ENCODE results near the gene SEPTIN5.

SEPTIN5 gene

DNA sequence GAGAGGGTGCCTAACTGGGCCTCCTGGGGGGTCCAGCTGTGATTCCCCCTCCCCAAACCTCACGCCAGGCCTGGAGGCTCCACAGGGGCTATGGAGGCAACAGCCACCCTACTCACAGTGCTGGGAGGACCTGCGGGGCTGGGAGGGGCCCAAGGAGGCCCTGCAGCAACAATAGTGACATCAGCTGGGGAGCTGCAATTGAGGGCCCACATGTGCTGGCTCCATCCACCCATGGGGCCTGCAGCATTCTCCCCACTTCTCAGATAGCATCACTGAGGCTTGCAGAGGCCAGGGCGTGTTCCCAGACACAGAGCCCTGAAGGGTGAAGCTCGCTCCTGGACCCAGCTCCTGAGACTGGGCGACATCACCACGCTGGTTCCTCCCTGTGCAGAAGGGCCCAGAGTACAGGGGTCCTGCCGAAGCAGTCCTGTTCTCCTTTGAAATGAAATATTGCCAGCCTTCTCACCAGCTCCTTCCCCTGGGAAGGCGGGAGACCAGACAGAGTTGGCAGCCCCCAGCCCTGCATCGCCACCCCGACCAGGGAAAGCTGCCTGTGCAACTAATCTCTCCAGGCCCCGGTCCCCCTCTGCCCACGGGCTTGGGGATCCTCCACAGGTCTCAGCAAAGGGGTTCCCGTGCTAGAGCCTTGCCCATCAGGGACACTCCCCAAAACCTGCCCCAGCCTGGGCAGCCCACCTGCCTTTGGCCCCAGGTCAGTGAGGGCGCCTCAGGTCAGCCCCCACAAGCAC, 37.4 kb downstream of the SEPTIN5 start:
- no peak for DNase-seq

- DNase-seq: no peak
Observed at GRCh38 chr22:19753090-19753842, 39.0 kb downstream of the SEPTIN5 start.

DNA sequence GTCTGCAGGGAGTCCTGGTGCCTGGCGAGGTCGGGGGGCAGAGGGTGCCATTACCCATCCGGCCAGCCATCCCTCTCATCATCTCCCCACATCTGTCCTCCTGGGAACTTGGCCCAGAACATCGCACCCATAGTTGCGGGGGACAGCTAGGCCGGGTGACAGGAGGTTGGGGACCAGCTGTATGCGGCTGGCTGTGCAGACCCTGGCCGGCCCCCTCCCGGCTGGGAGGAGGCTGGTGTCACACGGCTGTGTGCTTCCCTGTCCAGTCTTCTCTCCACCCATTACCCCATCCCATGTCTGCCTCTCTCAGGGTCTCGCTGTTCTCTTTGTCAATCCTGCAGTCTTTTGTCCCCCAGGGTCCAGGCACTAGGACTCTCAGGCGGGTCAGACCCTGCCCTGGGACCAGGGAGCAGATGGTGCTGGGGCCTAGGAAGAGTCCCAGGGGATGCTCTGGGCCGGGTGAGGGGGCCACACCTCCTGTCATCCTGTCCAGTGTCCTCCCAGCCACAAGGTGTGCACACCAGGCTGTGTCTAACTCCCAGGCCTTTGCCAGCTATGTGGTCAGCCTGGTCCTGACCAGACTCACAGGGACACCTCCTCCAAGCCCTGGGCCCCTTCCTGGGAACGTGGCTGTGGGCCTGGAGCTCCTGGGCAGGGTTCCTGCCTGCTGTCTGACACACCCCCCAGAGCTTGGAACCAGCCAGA, 39.8 kb downstream of the SEPTIN5 start:
- no peak for DNase-seq

DNA sequence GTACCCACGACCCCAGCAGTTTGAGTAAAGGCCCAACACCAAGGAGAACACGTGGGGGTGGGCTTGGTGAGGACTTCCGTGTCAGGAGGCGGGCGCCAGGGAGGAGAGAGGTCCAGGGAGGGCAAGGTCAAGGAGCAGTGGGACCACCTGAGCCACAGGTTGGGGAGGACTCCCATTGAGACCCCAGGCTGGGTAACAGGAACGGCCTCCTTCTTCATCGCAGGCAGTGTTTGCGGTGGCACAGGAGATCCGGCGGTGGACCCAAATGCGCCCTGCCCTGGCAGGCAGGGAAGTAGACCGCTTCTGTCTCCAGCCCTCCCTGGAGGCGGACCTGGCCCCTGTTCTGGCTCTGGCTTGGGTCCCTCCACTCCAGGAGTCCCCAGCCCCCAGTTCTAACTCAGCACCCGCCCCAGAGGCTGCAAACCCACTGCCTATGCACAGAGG, 40.4 kb downstream of the SEPTIN5 start:
- DNase-seq: no peak

DNA sequence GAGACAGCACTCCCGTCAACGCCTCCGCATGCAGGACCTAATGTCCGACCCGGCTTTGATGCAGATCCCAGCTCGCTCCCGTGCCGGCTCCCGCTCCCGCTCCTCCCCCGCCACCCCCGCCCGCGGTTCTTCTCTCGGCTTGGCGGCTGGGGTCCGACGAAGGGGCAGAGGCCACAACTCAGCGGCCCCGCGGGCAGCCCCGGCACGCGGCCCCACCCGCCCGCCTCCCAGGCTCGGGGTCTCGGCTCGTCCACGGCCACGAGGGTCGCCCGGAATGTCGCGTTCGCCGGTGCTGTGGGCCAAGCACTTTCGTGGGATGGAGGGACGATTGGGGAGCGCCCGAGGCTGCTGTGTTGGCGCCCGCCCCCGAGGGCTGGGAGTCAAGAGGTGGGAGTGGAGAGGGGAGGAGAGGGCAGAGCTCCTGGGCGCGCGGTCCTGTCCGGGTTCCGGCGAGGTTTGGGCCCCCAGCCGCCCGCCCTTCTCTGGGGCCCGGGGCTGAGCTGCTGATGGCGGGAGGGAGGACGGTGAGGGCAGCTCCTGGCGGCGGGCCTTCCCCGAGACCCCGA, 40.9 kb downstream of the SEPTIN5 start:
- DNase-seq: no peak

DNA sequence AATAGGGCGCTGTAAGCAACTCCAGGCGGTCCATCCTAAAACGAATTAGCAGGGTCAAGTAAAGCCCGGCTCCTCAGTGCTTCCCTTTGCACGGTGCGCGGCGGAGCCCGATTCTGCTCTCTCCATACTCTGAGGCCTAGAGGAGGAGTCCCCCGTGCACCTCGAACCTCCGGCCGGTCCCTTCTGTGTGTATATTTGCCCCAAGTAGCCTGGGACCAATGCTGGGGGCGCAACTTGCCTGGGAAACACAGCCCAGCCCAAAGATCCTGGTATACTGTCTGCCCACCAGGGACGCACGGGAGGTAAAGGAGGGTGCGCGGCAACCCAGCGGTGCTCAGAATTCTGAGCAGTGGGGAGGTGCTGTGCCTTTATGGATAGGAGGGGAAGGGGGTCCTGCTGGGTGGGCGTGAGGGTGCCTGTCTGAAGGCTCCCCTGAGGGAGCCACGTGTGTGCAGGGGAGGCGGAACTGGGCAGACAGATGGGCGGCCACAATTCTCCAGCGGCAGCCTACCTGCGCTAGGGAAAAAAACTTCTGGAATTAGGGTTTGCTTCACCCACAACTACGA, 41.5 kb downstream of the SEPTIN5 start:
- peak; percentile 28 for DNase-seq

DNA sequence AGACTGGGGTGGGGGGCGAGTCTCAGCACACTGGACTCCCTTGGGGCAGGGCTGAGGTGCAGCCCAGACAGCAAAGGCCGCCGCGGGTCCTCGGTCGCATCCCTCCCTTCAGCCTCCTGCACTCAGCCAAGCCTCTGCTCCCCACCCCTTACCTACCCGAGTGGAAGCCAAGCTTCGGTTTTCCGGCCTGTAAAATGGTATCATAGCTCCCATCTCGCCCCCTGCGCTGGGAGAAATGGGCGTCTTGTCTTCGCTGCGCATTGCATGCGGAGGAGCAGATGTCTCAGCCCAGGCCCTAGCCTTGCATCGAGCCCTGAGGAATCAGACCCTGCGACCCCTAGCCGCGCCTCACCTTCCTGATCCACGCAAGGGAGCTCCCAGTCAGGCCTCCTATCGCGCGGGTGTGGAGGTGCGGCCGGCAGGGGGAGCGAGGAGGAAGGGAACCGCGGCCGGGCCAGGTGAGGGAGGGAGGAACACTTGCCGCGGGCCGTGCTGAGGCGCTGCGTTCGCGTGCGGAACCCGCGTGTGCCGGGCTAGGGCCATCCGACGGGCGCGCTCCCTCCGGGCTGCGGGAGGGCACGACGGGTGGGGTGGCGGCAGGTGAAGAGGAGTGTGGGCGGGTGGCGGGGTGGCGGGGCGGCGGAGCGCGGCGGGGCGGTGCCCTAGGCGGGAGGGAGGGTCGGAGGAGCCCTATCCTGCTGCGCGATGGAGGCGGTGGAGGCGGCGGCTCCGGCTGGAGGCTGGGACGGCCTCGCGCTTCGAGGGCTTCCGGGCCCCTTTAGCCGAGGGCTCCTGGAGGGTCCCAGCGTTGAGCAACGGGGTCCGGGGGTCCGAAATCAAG, 42.2 kb downstream of the SEPTIN5 start:
- DNase-seq: peak; percentile 49

GRCh38 chr22:19757140-19757984, 43.1 kb downstream of the SEPTIN5 start:
- DNase-seq: peak; percentile 44

DNA sequence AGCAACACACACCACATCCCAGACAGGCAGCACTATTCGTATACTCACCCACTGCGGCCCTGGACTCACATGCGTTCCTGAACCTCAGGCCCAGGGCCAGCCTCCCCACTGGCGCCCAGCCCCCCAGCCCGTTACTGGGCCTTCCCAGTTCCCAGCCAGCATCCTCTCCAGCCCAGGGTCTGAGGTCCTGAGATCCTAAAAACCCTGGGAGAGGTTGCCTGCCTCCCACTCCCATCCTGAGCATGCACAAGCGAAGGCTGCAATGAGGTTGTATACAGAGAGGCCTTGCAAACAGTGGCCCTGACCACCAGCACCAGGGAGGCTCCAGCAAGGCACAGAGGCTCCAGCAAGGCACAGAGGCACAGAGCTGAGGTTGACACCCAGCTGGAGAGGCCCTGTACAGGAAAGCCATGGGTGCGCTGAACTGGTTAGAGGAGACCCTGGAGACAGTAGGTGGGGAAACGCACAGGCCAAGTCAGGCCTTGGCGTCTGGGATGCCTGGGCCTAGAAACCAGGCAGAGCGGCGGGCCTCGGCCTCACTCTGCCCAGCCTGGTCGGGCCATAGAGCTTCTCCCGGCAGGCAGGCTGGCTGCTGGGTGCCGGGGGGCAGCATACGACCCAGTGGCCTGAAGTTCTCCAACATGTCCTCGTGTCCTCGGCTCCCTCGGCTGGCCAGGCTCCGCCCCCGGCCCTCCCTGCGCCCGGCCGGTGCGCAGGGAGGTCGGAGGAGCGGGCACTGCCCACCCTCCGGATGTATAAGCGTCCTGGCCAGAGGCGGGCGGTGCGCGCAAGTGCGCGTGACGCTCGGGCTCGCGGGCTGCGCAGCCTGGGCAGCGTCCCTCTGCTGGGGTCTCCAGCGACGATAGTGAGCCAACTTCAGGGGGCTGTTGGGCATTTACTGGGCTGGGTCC, 43.9 kb downstream of the SEPTIN5 start:
- DNase-seq: no peak

GRCh38 chr22:19758896-19759426, 44.7 kb downstream of the SEPTIN5 start:
- DNase-seq: no peak

GRCh38 chr22:19759427-19760057, 45.2 kb downstream of the SEPTIN5 start:
- DNase-seq: no peak

DNA sequence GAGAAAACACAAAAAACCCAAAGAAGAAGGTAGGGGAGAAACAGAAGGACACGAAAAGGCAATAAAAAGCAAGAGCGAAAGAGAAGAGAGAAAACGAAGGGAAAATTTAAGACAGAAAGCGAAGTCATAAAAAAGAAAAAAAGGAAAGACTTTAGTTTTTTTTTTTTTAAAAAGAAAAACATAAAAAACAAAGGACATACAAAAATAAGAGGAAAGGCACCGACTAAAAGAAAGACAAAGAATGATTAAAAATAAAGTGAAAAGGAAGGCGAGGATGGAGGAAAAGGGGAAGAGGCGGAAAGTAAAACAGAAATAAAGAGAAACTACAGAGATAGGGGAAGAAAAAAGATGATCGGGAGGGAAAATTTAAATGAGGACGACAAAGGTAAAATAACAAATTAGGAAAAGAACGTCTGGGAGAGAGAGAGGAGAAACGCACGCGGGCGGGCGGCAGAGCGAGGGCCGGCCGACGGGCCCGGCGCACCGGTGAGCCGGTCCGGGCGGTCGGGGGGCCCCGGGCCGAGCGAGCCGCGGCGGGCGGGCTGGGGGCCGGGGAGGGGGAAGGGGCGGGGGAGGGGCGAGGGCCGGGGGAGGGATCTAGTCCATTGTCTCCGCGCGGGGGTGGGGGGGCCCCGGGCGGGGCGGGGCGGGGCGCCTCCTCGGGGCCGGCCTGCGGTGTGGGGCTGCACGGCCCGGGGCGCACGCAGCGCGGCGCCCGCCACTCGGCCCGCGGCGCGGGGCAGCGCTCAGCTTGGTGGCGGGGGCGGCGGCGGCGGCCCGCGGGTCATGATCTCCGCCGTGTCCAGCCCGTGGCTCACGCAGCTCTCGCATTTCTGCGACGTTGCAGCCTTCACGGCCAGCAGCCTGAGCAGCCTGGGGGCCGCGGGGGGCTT, 46.0 kb downstream of the SEPTIN5 start, which contains the start of gene TBX1:
Gene TBX1 (plus strand): TSS at position 721 of the 893 bp plus-strand sequence. CDS start 66 bp downstream, at position 787.
- no peak for DNase-seq

GRCh38 chr22:19760951-19761724, 46.8 kb downstream of the SEPTIN5 start:
- DNase-seq: no peak

- no peak for DNase-seq
Observed at GRCh38 chr22:19761725-19762567, 47.6 kb downstream of the SEPTIN5 start.

DNA sequence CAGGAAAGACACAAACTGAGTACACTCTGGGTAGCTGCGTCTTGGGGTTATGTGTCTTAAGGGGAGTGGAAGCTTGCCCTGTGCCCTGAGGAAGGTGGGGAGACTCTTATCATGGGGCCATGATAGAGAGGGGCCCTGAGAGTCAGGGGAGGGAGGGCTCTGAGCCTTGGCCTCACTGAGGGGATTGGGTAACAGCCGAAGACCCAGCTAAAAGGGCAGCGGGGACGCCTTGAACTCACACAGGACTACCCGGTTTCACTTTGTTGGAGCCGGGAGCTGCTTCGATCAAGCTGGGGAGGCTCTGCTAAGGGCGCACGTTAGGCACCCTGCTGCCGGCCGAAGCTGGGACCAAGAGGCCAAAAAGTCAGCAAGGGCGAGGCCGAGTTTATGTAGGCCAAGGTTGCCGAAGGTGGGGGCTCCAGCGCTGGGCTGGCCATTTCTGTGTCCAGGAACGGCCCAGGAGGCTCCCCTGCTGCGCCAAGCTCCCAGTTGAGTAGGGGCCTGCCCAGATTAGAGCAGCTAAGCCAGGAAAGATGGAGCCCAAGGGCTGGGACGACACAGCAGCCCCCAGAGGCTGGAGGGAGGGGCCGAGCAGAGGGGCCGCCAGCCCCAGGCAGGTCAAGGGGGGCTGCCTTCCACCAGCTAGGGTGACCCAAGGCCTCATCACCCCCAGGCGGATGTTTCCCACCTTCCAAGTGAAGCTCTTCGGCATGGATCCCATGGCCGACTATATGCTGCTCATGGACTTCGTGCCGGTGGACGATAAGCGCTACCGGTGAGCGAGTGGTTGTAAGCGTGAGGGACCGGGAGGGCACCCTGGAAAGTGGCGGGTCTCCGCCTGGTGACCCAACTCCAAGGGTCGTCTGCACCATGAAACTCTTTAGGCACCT, 48.5 kb downstream of the SEPTIN5 start:
- no peak for DNase-seq
